NB4 (cell line): Measurements from ENCODE around the gene CLPTM1.
"Not testable (repeated sequence)": the region's sequence is repeated elsewhere in the genome, so short reads cannot be mapped to it uniquely, and the experiment has no call there.

Source experiments
- DNase-seq: peaks from one replicate; pipeline ENCODE4 v3.0.0; 2010; ENCODE audit warnings: low read depth
- H3K4me3 ChIP-seq: one replicate; pipeline ENCODE4 v1.5.1; 2011; ENCODE audit warnings: mild to moderate bottlenecking, low read depth, low read length, moderate library complexity
- MAX ChIP-seq: IDR thresholded peaks from 2 replicates; pipeline ENCODE4 v1.6.1; 2011; ENCODE audit warnings: low read depth, low read length
- MYC ChIP-seq: IDR thresholded peaks from 2 replicates; pipeline ENCODE4 v1.6.1; 2011; ENCODE audit warnings: low read depth, low read length
- POLR2A ChIP-seq: IDR thresholded peaks from 2 replicates; pipeline ENCODE4 v1.6.1; 2011; ENCODE audit warnings: mild to moderate bottlenecking; ENCODE audit not compliant: insufficient read length; ENCODE audit errors: extremely low read depth
- TF ChIP-seq, protein P1 (sequence below): IDR thresholded peaks from one replicate; pipeline ENCODE4 v1.5.1; 2012; ENCODE audit warnings: low read depth, low read length

CLPTM1 gene

GRCh38 chr19:44993526-44993925 lies 38.3 kb downstream of the CLPTM1 start:
- H3K4me3 ChIP-seq, result no peak overlapping the region
- no peak for DNase-seq
- TF ChIP-seq MAX, result no peak
- TF ChIP-seq POLR2A, result no peak
- TF ChIP-seq, protein P1, sequence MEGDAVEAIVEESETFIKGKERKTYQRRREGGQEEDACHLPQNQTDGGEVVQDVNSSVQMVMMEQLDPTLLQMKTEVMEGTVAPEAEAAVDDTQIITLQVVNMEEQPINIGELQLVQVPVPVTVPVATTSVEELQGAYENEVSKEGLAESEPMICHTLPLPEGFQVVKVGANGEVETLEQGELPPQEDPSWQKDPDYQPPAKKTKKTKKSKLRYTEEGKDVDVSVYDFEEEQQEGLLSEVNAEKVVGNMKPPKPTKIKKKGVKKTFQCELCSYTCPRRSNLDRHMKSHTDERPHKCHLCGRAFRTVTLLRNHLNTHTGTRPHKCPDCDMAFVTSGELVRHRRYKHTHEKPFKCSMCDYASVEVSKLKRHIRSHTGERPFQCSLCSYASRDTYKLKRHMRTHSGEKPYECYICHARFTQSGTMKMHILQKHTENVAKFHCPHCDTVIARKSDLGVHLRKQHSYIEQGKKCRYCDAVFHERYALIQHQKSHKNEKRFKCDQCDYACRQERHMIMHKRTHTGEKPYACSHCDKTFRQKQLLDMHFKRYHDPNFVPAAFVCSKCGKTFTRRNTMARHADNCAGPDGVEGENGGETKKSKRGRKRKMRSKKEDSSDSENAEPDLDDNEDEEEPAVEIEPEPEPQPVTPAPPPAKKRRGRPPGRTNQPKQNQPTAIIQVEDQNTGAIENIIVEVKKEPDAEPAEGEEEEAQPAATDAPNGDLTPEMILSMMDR, result no peak
- TF ChIP-seq MYC, result no peak

GRCh38 chr19:44993926-44994537 lies 38.9 kb downstream of the CLPTM1 start:
- no peak for DNase-seq
- TF ChIP-seq MYC, result no peak

GRCh38 chr19:44998025-44998424 lies 42.8 kb downstream of the CLPTM1 start:
- DNase-seq, result no peak
- TF ChIP-seq, protein P1, result no peak
- no peak for TF ChIP-seq MAX

More at GRCh38 chr19:44993926-44994537, 38.9 kb downstream of the CLPTM1 start:
- H3K4me3 ChIP-seq, result no peak overlapping the region

GRCh38 chr19:44999131-44999925 lies 44.1 kb downstream of the CLPTM1 start:
- not testable (repeated sequence) for DNase-seq, H3K4me3 ChIP-seq

More at GRCh38 chr19:44998025-44998424, 42.8 kb downstream of the CLPTM1 start:
- no peak overlapping the region for H3K4me3 ChIP-seq

GRCh38 chr19:45000665-45001064 lies 45.5 kb downstream of the CLPTM1 start:
- DNase-seq, result not testable (repeated sequence)
- H3K4me3 ChIP-seq, result peak overlapping the region; percentile 36

- peak within 1 kb of the TSS; percentile 50 for H3K4me3 ChIP-seq
- TF ChIP-seq MAX, result peak; percentile 69
- no peak for TF ChIP-seq MYC
- DNase-seq, result peak; percentile 81
Observed at GRCh38 chr19:45001087-45001739, 46.0 kb downstream of the CLPTM1 start, which contains the start of gene RELB. Gene RELB (plus strand): TSS chr19:45001464. CDS start chr19:45001580, 116 bp downstream.

GRCh38 chr19:45003485-45003884 lies 48.3 kb downstream of the CLPTM1 start:
- H3K4me3 ChIP-seq, result no peak overlapping the region
- DNase-seq, result no peak
- TF ChIP-seq POLR2A, result no peak
- no peak for TF ChIP-seq MAX
- TF ChIP-seq, protein P1, result no peak
- TF ChIP-seq MYC, result no peak

DNA sequence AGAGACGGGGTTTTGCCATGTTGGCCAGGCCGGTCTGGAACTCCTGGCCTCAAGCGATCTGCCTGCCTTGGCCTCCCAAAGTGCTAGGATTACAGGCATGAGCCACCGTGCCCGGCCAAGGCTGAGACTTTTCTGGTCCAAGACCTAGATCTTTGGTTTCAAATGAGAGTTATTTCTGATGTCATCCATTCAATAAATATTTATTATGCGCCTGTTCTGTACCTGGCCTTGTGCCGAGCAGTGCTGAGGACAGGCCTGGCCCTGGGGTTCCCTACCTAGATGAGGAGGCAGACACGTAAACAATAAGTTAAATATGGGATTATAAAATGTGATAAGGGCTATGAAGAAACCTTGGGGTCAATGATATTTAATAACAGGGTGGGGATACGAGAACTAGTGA lies 50.6 kb downstream of the CLPTM1 start:
- no peak for DNase-seq
- no peak overlapping the region for H3K4me3 ChIP-seq
- TF ChIP-seq, protein P1, result no peak
